Duodenal mucosa (tissue), 2 donors: ENCODE measurements around the gene DRAXIN.

Source experiments
- H3K27ac ChIP-seq: one replicate; pipeline ENCODE4 v1.7.0; 2013; ENCODE audit warnings: low read depth, low read length
- H3K27me3 ChIP-seq, 2 donors: one replicate each; pipeline ENCODE4 v1.7.0; 2013; ENCODE audit warnings: low read length in 2 of 2, control low read depth in 1 of 2; ENCODE audit not compliant: insufficient read depth in 2 of 2, control insufficient read depth in 1 of 2
- H3K36me3 ChIP-seq, 2 donors: one replicate each; pipeline ENCODE4 v1.7.0; 2013; ENCODE audit warnings: low read length in 2 of 2, control low read depth in 1 of 2; ENCODE audit not compliant: insufficient read depth in 2 of 2, control insufficient read depth in 1 of 2
- H3K4me1 ChIP-seq, 2 donors: one replicate each; pipeline ENCODE4 v1.7.0; 2013; ENCODE audit warnings: low read length in 2 of 2, control low read depth in 1 of 2; ENCODE audit not compliant: insufficient read depth in 2 of 2, control insufficient read depth in 1 of 2
- H3K4me3 ChIP-seq, 2 donors: one replicate each; pipeline ENCODE4 v1.7.0; 2013; ENCODE audit warnings: low read length in 2 of 2, low read depth in 1 of 2
- H3K9ac ChIP-seq, 2 donors: one replicate each; pipeline ENCODE4 v1.7.0; 2013; ENCODE audit warnings: low read length in 2 of 2, low read depth in 1 of 2
- H3K9me3 ChIP-seq, 2 donors: one replicate each; pipeline ENCODE4 v1.7.0; 2013; ENCODE audit warnings: low read length in 2 of 2, control low read depth in 1 of 2; ENCODE audit not compliant: control insufficient read depth in 1 of 2

DRAXIN gene

GRCh38 chr1:11654939-11655808 is 36.3 kb upstream of the DRAXIN start:
- H3K4me1 ChIP-seq: peaks cover 17 to 24% of the 10 kb centered on the region in 2 donors
- no peaks in the 10 kb centered on the region for H3K9me3 ChIP-seq
- peak overlapping the region; percentile 43 to 48 for H3K9ac ChIP-seq
- peaks cover 0 to 5% of the 10 kb centered on the region in 2 donors for H3K27me3 ChIP-seq
- no peak overlapping the region for H3K27ac ChIP-seq
- no peaks in the 10 kb centered on the region for H3K36me3 ChIP-seq
- peak overlapping the region; percentile 63 to 65 for H3K4me3 ChIP-seq

DNA sequence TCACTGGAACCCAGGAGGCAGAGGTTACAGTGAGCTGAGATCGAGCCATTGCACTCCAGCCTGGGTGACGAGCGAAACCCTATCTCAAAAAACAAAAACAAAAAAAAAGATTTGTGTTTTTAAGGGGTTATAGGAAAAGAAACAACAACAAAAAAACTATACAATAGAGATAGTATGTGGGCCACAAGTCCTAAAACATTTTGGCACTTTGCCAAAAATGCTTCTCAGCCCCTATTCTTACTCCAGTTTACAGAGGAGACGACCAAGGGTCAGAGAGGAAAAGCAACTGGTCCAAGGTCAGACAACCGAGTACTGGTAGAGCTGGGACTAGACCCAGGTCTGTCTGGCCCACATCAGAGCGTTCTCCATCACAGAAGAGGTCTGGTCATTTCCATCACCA is 33.9 kb upstream of the DRAXIN start:
- Histone ChIP-seq H3K9me3 (no peaks in the 10 kb centered on the region), H3K9ac (no peak overlapping the region), H3K4me3 (no peak overlapping the region), H3K27me3 (no peaks in the 10 kb centered on the region), H3K27ac (no peak overlapping the region), H3K4me1 (peaks cover 13 to 17% of the 10 kb centered on the region in 2 donors), H3K36me3 (no peaks in the 10 kb centered on the region)

- Histone ChIP-seq H3K4me1 (peaks cover 12 to 16% of the 10 kb centered on the region in 2 donors), H3K27me3 (no peaks in the 10 kb centered on the region), H3K9ac (no peak overlapping the region), H3K4me3 (no peak overlapping the region), H3K9me3 (no peaks in the 10 kb centered on the region), H3K27ac (no peak overlapping the region), H3K36me3 (no peaks in the 10 kb centered on the region)
Observed at GRCh38 chr1:11658542-11658941, 33.0 kb upstream of the DRAXIN start.

DNA sequence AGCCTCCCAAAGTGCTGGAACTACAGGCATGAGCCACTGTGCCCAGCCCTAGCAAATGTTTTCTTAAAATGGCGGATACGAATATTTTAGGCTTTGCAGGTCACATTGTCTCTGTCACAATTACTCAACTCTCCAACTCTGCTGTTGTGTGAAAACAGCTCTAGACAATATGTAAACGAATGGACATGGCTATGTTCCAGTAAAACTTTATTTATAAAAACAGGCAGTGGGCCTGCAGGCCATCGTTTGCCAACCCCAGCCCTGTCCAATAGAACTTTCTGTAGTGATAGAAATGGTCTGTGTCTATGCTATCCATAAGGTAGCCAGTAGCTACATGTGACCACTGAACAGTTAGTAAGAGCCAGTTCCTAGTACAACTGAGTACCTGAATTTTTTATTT is 31.8 kb upstream of the DRAXIN start:
- Histone ChIP-seq H3K36me3 (no peaks in the 10 kb centered on the region), H3K9ac (no peak overlapping the region), H3K27me3 (no peaks in the 10 kb centered on the region), H3K4me3 (no peak overlapping the region), H3K9me3 (no peaks in the 10 kb centered on the region), H3K27ac (no peak overlapping the region), H3K4me1 (peaks cover 7 to 10% of the 10 kb centered on the region in 2 donors)

DNA sequence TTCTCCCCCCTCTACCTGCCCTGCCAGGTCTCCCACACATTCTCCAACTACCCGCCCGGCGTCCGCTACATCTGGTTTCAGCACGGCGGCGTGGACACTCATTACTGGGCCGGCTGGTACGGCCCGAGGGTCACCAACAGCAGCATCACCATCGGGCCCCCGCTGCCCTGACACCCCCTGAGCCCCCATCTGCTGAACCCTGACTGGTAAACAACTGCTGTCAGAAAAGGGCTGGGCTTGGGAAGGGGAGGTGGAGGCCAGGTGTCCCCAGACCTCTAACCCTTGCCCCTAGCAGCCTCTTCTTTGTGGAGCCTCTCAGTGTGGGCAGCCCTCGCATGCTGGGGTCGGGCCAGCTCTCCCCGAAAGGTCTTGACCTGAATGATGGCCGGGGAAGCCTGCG is 30.4 kb upstream of the DRAXIN start:
- Histone ChIP-seq H3K27me3 (no peaks in the 10 kb centered on the region), H3K27ac (no peak overlapping the region), H3K36me3 (no peaks in the 10 kb centered on the region), H3K4me3 (no peak overlapping the region), H3K4me1 (no peaks in the 10 kb centered on the region), H3K9ac (no peak overlapping the region), H3K9me3 (no peaks in the 10 kb centered on the region)

GRCh38 chr1:11664336-11665065 is 27.0 kb upstream of the DRAXIN start:
- Histone ChIP-seq H3K27ac (peak overlapping the region; percentile 50), H3K4me3 (peak overlapping the region; percentile 70 to 73), H3K9ac (peak overlapping the region; percentile 61 to 73), H3K4me1 (no peaks in the 10 kb centered on the region), H3K9me3 (no peaks in the 10 kb centered on the region), H3K27me3 (no peaks in the 10 kb centered on the region), H3K36me3 (peaks cover 0 to 5% of the 10 kb centered on the region in 2 donors)

DNA sequence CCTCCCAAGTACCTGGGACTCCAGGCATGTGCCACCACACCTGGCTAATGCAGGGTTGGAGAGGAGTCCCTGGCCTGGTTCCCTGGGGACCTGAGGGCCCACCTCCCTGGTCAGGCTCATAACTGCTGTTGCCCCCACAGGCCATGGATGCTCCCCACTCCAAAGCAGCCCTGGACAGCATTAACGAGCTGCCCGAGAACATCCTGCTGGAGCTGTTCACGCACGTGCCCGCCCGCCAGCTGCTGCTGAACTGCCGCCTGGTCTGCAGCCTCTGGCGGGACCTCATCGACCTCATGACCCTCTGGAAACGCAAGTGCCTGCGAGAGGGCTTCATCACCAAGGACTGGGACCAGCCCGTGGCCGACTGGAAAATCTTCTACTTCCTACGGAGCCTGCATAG is 23.0 kb upstream of the DRAXIN start:
- no peak overlapping the region for H3K4me3 ChIP-seq
- no peaks in the 10 kb centered on the region for H3K9me3 ChIP-seq
- no peak overlapping the region for H3K9ac ChIP-seq
- no peak overlapping the region for H3K27ac ChIP-seq
- H3K36me3 ChIP-seq: peaks cover 4 to 13% of the 10 kb centered on the region in 2 donors
- peaks cover 12 to 13% of the 10 kb centered on the region in 2 donors for H3K4me1 ChIP-seq
- no peaks in the 10 kb centered on the region for H3K27me3 ChIP-seq

DNA sequence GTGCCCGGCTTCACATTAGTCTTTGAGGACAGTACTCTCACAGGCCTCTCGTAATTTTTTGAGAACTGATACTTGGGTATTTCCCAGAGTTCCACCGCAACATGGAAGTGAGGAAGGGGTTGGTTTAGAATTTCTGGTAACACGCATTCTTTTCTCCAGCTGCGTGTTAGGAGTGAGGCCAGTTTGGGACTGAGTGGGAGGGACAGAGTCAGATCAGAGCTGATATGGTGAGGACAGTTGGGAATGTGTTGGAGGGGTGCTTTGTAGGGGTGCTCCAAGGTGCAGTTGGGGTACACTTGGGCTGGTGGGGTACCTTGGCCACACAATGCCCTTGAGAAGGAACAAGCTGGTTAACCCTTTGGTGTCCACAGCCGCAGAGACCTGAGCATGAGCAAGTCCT is 20.8 kb upstream of the DRAXIN start:
- no peaks in the 10 kb centered on the region for H3K9me3 ChIP-seq
- H3K4me3 ChIP-seq: no peak overlapping the region
- no peak overlapping the region for H3K27ac ChIP-seq
- no peak overlapping the region for H3K9ac ChIP-seq
- no peaks in the 10 kb centered on the region for H3K27me3 ChIP-seq
- H3K4me1 ChIP-seq: peaks cover 12 to 13% of the 10 kb centered on the region in 2 donors
- peaks cover 10 to 24% of the 10 kb centered on the region in 2 donors for H3K36me3 ChIP-seq

DNA sequence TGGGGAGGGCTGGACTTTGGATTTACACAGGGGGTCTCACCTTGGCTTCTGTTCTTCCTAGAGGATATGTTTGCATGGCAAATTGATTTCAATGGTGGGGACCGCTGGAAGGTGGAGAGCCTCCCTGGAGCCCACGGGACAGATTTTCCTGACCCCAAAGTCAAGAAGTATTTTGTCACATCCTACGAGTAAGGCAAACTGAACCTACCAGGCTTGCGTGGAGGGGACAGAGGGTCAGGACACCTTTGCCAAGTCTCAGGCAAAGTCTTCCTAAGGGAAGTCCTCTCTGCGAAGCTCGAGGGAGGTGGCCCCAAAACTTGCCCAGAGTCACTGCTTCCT is 20.3 kb upstream of the DRAXIN start:
- peaks cover 14 to 27% of the 10 kb centered on the region in 2 donors for H3K36me3 ChIP-seq
- peaks cover 12 to 13% of the 10 kb centered on the region in 2 donors for H3K4me1 ChIP-seq
- H3K9ac ChIP-seq: no peak overlapping the region
- no peak overlapping the region for H3K27ac ChIP-seq
- no peaks in the 10 kb centered on the region for H3K9me3 ChIP-seq
- H3K4me3 ChIP-seq: no peak overlapping the region
- no peaks in the 10 kb centered on the region for H3K27me3 ChIP-seq

GRCh38 chr1:11671544-11672286 is 19.8 kb upstream of the DRAXIN start:
- Histone ChIP-seq H3K4me3 (no peak overlapping the region), H3K9ac (no peak overlapping the region), H3K4me1 (peaks cover 12 to 13% of the 10 kb centered on the region in 2 donors), H3K27me3 (no peaks in the 10 kb centered on the region), H3K27ac (no peak overlapping the region), H3K9me3 (no peaks in the 10 kb centered on the region), H3K36me3 (peaks cover 17 to 27% of the 10 kb centered on the region in 2 donors)
